ENCODE results near the gene CDH23.

Gene CDH23

GRCh38 chr10:71537681-71538080 lies 141.0 kb downstream of the CDH23 start:
- DNase-seq (ENCODE audit: low read depth, low spot score): no peak
- H3K4me3 ChIP-seq (ENCODE audit: low read depth, low read length): no peak overlapping the region
- TF ChIP-seq, protein P1, sequence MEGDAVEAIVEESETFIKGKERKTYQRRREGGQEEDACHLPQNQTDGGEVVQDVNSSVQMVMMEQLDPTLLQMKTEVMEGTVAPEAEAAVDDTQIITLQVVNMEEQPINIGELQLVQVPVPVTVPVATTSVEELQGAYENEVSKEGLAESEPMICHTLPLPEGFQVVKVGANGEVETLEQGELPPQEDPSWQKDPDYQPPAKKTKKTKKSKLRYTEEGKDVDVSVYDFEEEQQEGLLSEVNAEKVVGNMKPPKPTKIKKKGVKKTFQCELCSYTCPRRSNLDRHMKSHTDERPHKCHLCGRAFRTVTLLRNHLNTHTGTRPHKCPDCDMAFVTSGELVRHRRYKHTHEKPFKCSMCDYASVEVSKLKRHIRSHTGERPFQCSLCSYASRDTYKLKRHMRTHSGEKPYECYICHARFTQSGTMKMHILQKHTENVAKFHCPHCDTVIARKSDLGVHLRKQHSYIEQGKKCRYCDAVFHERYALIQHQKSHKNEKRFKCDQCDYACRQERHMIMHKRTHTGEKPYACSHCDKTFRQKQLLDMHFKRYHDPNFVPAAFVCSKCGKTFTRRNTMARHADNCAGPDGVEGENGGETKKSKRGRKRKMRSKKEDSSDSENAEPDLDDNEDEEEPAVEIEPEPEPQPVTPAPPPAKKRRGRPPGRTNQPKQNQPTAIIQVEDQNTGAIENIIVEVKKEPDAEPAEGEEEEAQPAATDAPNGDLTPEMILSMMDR (IDR thresholded peaks at IDR 0.05; ENCODE audit: low read depth, low read length): no peak
- in situ Hi-C loops (cut with HindIII; ENCODE audit: low sequenced_read_pairs): no loop called here

DNA sequence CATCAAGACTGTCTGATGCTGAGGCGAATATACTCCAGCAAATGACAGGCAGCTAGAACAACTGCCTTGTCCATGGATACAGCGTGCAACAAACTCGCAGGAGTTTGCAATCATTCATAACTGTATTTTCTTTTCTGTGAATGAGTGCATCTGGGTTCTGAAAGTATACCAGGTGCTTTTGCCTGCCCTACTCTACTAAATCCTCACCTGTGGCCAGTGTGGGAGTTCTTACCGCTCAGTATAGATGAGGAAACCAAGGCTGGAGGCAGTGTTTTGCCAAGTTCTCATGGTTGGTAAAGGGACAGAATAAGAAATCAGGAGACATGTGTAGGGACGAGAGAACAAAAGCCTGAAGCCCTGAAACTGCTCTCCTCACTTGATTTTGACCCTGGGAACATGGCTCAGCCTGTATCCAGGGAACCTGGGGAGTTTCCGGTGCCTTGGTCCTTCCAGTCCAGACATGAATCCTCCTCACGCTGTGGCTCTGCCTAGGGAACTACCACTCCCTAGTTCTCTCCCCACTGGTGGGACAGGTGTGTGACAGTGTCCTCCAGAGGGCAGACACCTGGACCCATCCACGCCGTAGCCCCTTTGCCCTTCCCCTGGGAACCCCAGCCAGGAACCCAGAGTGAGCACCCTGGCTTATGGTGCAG lies 142.0 kb downstream of the CDH23 start:
- in situ Hi-C loops (cut with HindIII; ENCODE audit: low sequenced_read_pairs): no loop called here
- H3K4me3 ChIP-seq (ENCODE audit: low read depth, low read length): no peak overlapping the region
- TF ChIP-seq, protein P1 (IDR thresholded peaks at IDR 0.05; ENCODE audit: low read depth, low read length): no peak
- DNase-seq (ENCODE audit: low read depth, low spot score): no peak

GRCh38 chr10:71539442-71540118 lies 142.9 kb downstream of the CDH23 start:
- H3K4me3 ChIP-seq (ENCODE audit: low read depth, low read length): no peak overlapping the region
- in situ Hi-C loops (cut with HindIII; ENCODE audit: low sequenced_read_pairs): no loop called here
- no peak for DNase-seq (ENCODE audit: low read depth, low spot score)
- TF ChIP-seq, protein P1 (IDR thresholded peaks at IDR 0.05; ENCODE audit: low read depth, low read length): no peak

- in situ Hi-C loops (cut with HindIII; ENCODE audit: low sequenced_read_pairs): no loop called here
- TF ChIP-seq, protein P1 (IDR thresholded peaks at IDR 0.05; ENCODE audit: low read depth, low read length): no peak
- no peak for DNase-seq (ENCODE audit: low read depth, low spot score)
- H3K4me3 ChIP-seq (ENCODE audit: low read depth, low read length): no peak overlapping the region
Measured at GRCh38 chr10:71542478-71542877, 145.8 kb downstream of the CDH23 start.

DNA sequence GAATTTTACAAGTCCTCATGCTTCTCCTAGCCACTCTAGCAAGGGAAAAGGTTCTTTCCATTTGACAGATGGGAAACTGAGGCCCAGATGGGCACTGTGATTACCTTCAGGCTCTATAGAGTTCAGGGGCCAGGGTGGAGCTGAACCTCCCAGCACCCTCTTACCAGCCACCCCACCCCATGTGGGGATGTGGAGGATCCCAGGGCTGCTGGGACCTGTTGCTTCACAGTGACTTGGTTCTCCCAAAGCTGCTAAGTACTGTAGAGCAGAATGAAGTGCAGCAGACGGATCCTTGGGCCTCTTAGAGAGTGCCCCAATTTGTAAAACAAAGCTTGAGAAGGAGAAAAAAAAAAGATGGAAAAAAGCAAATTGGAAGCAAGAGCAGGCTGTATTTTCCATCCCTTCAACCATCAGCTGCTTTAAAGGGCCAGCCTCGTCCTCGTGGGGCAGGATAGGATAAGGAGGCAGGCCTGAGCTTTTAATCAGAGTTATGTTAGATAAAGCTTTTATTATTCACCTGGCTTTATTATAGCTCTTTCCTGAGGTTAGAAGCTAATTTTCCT lies 147.0 kb downstream of the CDH23 start:
- in situ Hi-C loops (cut with HindIII; ENCODE audit: low sequenced_read_pairs): no loop called here
- no peak overlapping the region for H3K4me3 ChIP-seq (ENCODE audit: low read depth, low read length)
- TF ChIP-seq, protein P1 (IDR thresholded peaks at IDR 0.05; ENCODE audit: low read depth, low read length): no peak
- no peak for DNase-seq (ENCODE audit: low read depth, low spot score)

- DNase-seq (ENCODE audit: low read depth, low spot score): no peak
- in situ Hi-C loops (cut with HindIII; ENCODE audit: low sequenced_read_pairs): no loop called here
- TF ChIP-seq, protein P1 (IDR thresholded peaks at IDR 0.05; ENCODE audit: low read depth, low read length): no peak
- H3K4me3 ChIP-seq (ENCODE audit: low read depth, low read length): no peak overlapping the region
Measured at GRCh38 chr10:71545001-71545400, 148.3 kb downstream of the CDH23 start.

All from astrocyte of the spinal cord (primary cell).